ENCODE results near the gene PLAC8L1. TPM values are rescaled to one million over a fixed set of nuclear protein-coding genes. Genes with fewer than 3 reads are reported as not detected.

Gene PLAC8L1
- total RNA-seq, 1 donor from 2014 or later: not detected

Small RNA genes within 50 kb of the gene (small RNA-seq; reads per million reads assigned to genes)
- not detected for gene AC091959.1

Other genes with a start within 250 kb of the PLAC8L1 start
- gene GRXCR2, start 232.6 kb downstream of the PLAC8L1 start, total RNA-seq: not detected
- 3.7 TPM for gene SH3RF2, start 169.0 kb downstream of the PLAC8L1 start, total RNA-seq
- 120 TPM for gene LARS1, start 77.1 kb upstream of the PLAC8L1 start, total RNA-seq
- 25.1 TPM for gene RBM27, start 98.0 kb upstream of the PLAC8L1 start, total RNA-seq
- gene POU4F3, start 233.3 kb upstream of the PLAC8L1 start, total RNA-seq: not detected